PFSK-1 (cell line): ENCODE measurements around the gene GPX7.

Experiments used
- FOXP2 ChIP-seq: optimal IDR thresholded peaks from 2 replicates; pipeline ENCODE3; 2011; ENCODE audit warnings: borderline replicate concordance, control low read depth, inconsistent platforms; ENCODE audit not compliant: insufficient read depth; ENCODE audit errors: extremely low read length, extremely low read depth
- POLR2AphosphoS5 ChIP-seq: IDR thresholded peaks from 2 replicates; pipeline ENCODE4 v1.6.1; 2012; ENCODE audit warnings: low read depth, mild to moderate bottlenecking, control low read depth, low read length, moderate library complexity
- TAF1 ChIP-seq: IDR thresholded peaks from 2 replicates; pipeline ENCODE4 v1.6.1; 2012; ENCODE audit warnings: low read length, control low read depth, borderline replicate concordance; ENCODE audit not compliant: insufficient read depth
- TF ChIP-seq, protein P1 (sequence below), 2 experiments: IDR thresholded peaks; 2 replicates each; pipeline versions ENCODE4 v1.6.1 to v1.8.0; 2011 to 2012; ENCODE audit warnings: low read depth in 2 of 2, low read length in 2 of 2, control low read depth in 1 of 2, inconsistent platforms in 1 of 2, mild to moderate bottlenecking in 1 of 2, moderate library complexity in 1 of 2; ENCODE audit not compliant: insufficient read depth in 1 of 2

DNA sequence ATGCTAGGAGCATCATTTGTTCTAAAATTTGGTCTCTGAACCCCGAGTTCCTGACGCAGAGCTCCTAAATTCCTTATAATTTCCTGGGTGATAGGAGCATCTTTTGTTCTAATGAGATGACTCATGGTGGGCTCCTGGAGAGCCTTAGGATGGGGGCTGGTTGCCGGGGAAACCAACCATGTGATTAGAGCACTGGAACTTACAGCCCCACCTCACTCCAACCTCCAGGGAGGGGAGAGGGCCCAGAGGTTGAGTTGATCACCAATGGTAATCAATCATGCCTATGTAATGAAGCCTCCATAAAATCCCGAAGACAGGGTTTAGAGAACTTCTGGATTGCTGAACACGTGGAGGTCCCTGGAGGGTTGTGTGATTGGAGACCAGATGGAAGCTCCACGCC is 38.5 kb downstream of the GPX7 start:
- TF ChIP-seq FOXP2 (no peak), TAF1 (no peak), POLR2AphosphoS5 (no peak)
- TF ChIP-seq, protein P1, sequence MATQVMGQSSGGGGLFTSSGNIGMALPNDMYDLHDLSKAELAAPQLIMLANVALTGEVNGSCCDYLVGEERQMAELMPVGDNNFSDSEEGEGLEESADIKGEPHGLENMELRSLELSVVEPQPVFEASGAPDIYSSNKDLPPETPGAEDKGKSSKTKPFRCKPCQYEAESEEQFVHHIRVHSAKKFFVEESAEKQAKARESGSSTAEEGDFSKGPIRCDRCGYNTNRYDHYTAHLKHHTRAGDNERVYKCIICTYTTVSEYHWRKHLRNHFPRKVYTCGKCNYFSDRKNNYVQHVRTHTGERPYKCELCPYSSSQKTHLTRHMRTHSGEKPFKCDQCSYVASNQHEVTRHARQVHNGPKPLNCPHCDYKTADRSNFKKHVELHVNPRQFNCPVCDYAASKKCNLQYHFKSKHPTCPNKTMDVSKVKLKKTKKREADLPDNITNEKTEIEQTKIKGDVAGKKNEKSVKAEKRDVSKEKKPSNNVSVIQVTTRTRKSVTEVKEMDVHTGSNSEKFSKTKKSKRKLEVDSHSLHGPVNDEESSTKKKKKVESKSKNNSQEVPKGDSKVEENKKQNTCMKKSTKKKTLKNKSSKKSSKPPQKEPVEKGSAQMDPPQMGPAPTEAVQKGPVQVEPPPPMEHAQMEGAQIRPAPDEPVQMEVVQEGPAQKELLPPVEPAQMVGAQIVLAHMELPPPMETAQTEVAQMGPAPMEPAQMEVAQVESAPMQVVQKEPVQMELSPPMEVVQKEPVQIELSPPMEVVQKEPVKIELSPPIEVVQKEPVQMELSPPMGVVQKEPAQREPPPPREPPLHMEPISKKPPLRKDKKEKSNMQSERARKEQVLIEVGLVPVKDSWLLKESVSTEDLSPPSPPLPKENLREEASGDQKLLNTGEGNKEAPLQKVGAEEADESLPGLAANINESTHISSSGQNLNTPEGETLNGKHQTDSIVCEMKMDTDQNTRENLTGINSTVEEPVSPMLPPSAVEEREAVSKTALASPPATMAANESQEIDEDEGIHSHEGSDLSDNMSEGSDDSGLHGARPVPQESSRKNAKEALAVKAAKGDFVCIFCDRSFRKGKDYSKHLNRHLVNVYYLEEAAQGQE (IDR thresholded peaks at IDR 0.05; ENCODE audit: insufficient read depth in 1 of 2, low read depth in 2 of 2, low read length in 2 of 2): no peak
